GM19043 (cell line): ENCODE results near the gene HYCC1.
"Not testable (repeated sequence)": the region's sequence is repeated elsewhere in the genome, so short reads cannot be mapped to it uniquely, and the experiment has no call there.

Experiments
- ATAC-seq: cut with Tn5 transposase; IDR thresholded peaks from one replicate; pipeline ENCODE4 v1.9.1; 2021; ENCODE audit warnings: low read depth; ENCODE audit not compliant: unreplicated experiment

Gene HYCC1

GRCh38 chr7:23013715-23014649 lies at the start of gene HYCC1:
HYCC1 (minus strand) TSS chr7:23014130; CDS start chr7:22991111, 23,019 bp downstream.
- ATAC-seq, result peak; percentile 91

- ATAC-seq, result no peak
Measured at GRCh38 chr7:23062452-23062851, 48.5 kb upstream of the HYCC1 start.

- ATAC-seq, result no peak
Measured at GRCh38 chr7:23061327-23061726, 47.4 kb upstream of the HYCC1 start.

- no peak for ATAC-seq
Measured at GRCh38 chr7:23058408-23059096, 44.6 kb upstream of the HYCC1 start.

- peak; percentile 85 for ATAC-seq
Measured at GRCh38 chr7:23055582-23056178, 41.8 kb upstream of the HYCC1 start.

- not testable (repeated sequence) for ATAC-seq
Measured at GRCh38 chr7:23051124-23051485, 37.2 kb upstream of the HYCC1 start.

- ATAC-seq, result not testable (repeated sequence)
Measured at GRCh38 chr7:23046336-23046735, 32.4 kb upstream of the HYCC1 start.

GRCh38 chr7:23045086-23045485 lies 31.2 kb upstream of the HYCC1 start:
- ATAC-seq, result not testable (repeated sequence)

- ATAC-seq, result no peak
Measured at GRCh38 chr7:23044581-23044980, 30.7 kb upstream of the HYCC1 start.

- ATAC-seq, result no peak
Measured at GRCh38 chr7:23043441-23043840, 29.5 kb upstream of the HYCC1 start.

GRCh38 chr7:23039674-23040073 lies 25.7 kb upstream of the HYCC1 start:
- ATAC-seq, result not testable (repeated sequence)

GRCh38 chr7:23035542-23036371 lies 21.8 kb upstream of the HYCC1 start:
- ATAC-seq, result not testable (repeated sequence)

GRCh38 chr7:23027261-23027660 lies 13.3 kb upstream of the HYCC1 start:
- no peak for ATAC-seq

GRCh38 chr7:23026164-23026563 lies 12.2 kb upstream of the HYCC1 start:
- ATAC-seq, result no peak

GRCh38 chr7:23024454-23024853 lies 10.5 kb upstream of the HYCC1 start:
- ATAC-seq, result no peak

GRCh38 chr7:23022851-23023250 lies 8.9 kb upstream of the HYCC1 start:
- no peak for ATAC-seq

GRCh38 chr7:23022258-23022769 lies 8.4 kb upstream of the HYCC1 start:
- ATAC-seq, result no peak

GRCh38 chr7:23021596-23021995 lies 7.7 kb upstream of the HYCC1 start:
- ATAC-seq, result no peak

GRCh38 chr7:23020742-23021401 lies 6.9 kb upstream of the HYCC1 start:
- no peak for ATAC-seq

- no peak for ATAC-seq
Measured at GRCh38 chr7:23018750-23019149, 4.8 kb upstream of the HYCC1 start.
